ENCODE results near the gene TDRD12. TPM values are rescaled to one million over a fixed set of nuclear protein-coding genes. Genes with fewer than 3 reads are reported as not detected.
"Not testable (repeated sequence)": the region's sequence is repeated elsewhere in the genome, so short reads cannot be mapped to it uniquely, and the experiment has no call there.

Gene TDRD12
- total RNA-seq, 1 donor from 2014 or later = 0.25 TPM

- DNase-seq (ENCODE audit: low read depth) = no peak
These were observed 146.5 kb downstream of the TDRD12 start for GRCh38 chr19:32866061-32866460.

GRCh38 chr19:32866564-32867265, 147.1 kb downstream of the TDRD12 start:
- DNase-seq (ENCODE audit: low read depth) = no peak

GRCh38 chr19:32867436-32867835, 147.9 kb downstream of the TDRD12 start:
- DNase-seq (ENCODE audit: low read depth) = not testable (repeated sequence)

GRCh38 chr19:32868206-32868950, 148.8 kb downstream of the TDRD12 start:
- DNase-seq (ENCODE audit: low read depth) = no peak

- DNase-seq (ENCODE audit: low read depth) = peak; percentile 22
These were observed 149.9 kb downstream of the TDRD12 start, which contains the start of gene SLC7A9 for GRCh38 chr19:32869369-32869965. Gene SLC7A9, minus strand, starts transcription at chr19:32869767. Its CDS starts 1,233 bp downstream, at chr19:32868534.

- peak; percentile 23 for DNase-seq (ENCODE audit: low read depth)
These were observed 150.5 kb downstream of the TDRD12 start for GRCh38 chr19:32869966-32870573.

GRCh38 chr19:32870981-32871451, 151.4 kb downstream of the TDRD12 start:
- no peak for DNase-seq (ENCODE audit: low read depth)

- no peak for DNase-seq (ENCODE audit: low read depth)
These were observed 152.8 kb downstream of the TDRD12 start for GRCh38 chr19:32872391-32872790.

GRCh38 chr19:32873247-32873959, 153.8 kb downstream of the TDRD12 start:
- no peak for DNase-seq (ENCODE audit: low read depth)

- DNase-seq (ENCODE audit: low read depth) = no peak
These were observed 155.0 kb downstream of the TDRD12 start for GRCh38 chr19:32874605-32875004.

- DNase-seq (ENCODE audit: low read depth) = no peak
These were observed 155.9 kb downstream of the TDRD12 start for GRCh38 chr19:32875428-32875827.

- DNase-seq (ENCODE audit: low read depth) = no peak
These were observed 156.8 kb downstream of the TDRD12 start for GRCh38 chr19:32876236-32876918.

- DNase-seq (ENCODE audit: low read depth) = no peak
These were observed 157.3 kb downstream of the TDRD12 start for GRCh38 chr19:32876919-32877285.

Other genes with a start within 250 kb of the TDRD12 start
- 105 and 167 TPM in 2 replicates for gene PDCD5, start 138.6 kb upstream of the TDRD12 start, total RNA-seq
- 29.5 and 37.5 TPM in 2 replicates for gene ANKRD27, start 44.6 kb upstream of the TDRD12 start, total RNA-seq
- 0.25 TPM in 1 of 2 replicates, not detected in the other for gene RGS9BP, start 43.9 kb upstream of the TDRD12 start, total RNA-seq
- 13.5 and 14.6 TPM in 2 replicates for gene NUDT19, start 27.9 kb upstream of the TDRD12 start, total RNA-seq
- 0.15 and 2.8 TPM in 2 replicates for gene SLC7A9, start 150.0 kb downstream of the TDRD12 start, total RNA-seq